ENCODE results near the gene GFAP.

GFAP gene

DNA sequence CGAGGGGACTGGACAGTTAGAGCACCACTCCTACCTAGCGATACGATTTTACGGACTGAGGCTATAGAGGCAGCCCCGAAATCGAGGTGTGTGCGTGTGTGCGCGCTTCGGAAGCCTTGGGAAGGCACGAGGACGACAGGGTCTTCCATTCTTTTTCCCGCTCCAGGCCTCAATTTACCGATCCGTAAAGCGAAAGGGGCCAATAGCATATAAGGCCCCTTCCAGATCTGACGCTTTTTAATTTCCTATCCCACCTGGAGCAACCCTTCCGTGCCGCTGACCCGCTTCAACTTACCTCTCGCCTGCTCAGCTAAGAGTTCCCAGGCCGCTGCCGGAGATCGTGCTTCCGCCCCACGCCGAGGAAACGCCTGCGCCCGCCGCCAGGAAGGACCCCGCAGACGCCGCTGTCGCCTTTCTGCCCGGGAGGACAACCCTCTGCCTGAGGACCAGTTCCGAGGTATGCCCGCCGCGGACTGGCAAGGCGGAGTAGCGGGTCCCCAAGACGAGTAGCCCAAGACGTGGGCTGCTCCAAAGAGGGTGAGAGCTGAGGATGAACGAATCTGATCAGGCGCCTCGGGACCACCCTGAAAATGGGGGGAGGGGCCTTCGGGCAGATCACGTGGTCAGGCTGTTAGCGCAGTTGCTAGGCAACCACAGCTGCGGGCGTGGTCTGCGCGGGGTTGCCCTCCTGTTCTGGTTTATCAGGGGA lies 16.1 kb downstream of the GFAP start, which contains the start of gene EFTUD2:
Gene EFTUD2 (minus strand): TSS at position 372 of the 709 bp plus-strand sequence. CDS start 4,924 bp downstream, outside the sequence.
- peak; percentile 94 for DNase-seq

DNA sequence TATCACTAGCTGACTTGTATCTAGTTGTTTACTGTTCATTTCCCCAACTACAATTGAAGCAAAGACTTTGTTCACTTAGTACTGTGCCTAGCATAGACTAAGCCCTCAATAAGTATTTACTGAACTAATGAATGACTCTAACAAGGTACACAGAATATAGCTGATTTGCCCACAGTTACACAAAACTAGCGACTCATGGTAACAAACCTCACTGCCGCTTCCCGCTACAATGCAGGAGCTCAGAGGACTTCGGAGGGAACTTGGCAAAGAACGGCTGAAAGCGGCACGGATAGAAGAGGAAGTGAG lies 16.6 kb downstream of the GFAP start:
- no peak for DNase-seq

GRCh38 chr17:44894642-44895041 lies 20.7 kb downstream of the GFAP start:
- DNase-seq: no peak

GRCh38 chr17:44892250-44892649 lies 23.1 kb downstream of the GFAP start:
- DNase-seq: no peak

DNA sequence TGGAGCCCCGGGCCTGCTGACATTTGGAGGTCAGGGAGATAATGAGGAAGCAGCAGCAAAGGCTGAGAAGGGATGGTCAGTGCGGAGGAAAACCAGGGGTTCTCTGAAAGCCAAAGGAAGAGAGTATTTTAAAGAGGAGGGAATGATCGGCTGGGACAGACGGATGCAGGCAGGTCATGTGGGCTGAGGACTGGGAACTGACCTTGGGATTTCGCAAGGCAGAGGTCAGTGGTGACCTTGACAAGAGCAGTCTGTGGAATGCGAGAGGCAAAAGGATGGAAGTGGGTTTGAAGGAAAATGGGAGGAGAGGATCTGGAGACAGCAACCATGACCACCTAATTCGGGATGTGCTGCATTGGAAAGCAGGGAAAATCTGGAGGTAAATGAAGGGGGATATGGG lies 26.3 kb downstream of the GFAP start:
- no peak for DNase-seq

DNA sequence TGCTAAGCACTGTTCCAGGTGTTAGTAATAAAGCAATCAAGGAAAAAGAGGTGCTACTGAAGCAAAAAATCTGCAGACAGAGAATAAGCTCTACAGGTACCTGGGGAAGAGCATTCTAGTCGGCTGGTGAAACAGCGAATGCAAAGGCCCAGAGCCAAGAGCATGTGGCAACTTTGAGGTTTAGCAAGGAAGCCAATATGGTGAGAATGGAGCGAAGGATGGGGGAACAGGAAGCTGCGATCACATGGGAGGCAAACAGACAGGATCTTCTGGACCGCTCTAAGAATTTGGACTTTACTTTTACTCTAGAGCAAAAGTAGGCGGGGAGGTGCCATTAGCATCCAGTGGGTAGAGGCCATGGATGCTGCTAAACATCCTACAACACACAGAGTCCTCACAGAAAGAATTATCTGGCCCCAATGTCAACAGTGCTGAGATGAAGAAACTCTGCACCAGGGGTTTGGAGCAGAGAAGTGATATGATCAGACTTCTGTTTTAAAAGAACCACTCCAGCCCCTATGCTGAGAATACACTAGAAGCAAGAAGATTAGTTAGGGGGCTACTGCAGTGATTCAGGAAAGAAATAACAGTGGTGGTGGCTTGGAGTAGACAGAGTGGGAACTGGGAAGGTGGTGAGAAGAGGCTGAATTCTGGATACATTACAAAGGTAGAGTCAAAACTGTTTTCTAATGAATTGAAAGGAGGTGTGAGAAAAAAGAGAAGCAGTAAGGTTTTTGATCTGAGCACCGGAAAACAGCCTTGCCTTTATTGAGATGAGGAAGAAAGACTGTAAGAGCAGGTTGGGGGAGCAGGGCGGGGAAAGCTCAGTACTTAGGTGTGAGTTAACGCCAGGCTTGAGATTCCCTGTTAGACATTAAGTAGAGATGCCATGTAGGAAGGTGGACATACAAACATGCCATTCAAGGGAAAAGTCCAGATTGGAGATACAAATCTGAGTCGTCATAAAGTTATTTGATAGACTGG lies 27.0 kb downstream of the GFAP start:
- DNase-seq: no peak

DNA sequence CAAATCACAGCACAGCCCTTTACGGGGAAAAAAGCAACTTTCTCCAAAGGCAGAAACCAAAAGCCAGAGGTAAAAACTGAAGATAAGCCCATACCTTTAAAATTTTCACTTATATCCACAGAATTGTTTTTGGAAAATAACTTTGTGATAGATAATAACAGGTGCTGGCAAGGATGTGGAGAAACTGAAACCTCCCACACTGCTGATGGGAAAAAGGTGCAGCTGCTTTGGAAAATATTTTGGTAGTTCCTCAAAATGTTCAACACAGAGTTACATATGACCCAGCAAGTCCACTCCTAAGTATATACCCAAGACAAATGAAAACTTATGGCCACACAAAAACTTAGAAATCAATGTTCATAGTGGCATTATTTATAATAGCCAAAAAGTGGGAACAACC lies 28.3 kb downstream of the GFAP start:
- no peak for DNase-seq

- DNase-seq: no peak
These were observed 30.4 kb downstream of the GFAP start for GRCh38 chr17:44884941-44885340.

GRCh38 chr17:44881145-44881544 lies 34.2 kb downstream of the GFAP start:
- no peak for DNase-seq

- DNase-seq: no peak
These were observed 35.2 kb downstream of the GFAP start for GRCh38 chr17:44880062-44880461.

GRCh38 chr17:44879376-44879775 lies 35.9 kb downstream of the GFAP start:
- DNase-seq: no peak

GRCh38 chr17:44878627-44879221 lies 36.6 kb downstream of the GFAP start:
- DNase-seq: no peak

DNA sequence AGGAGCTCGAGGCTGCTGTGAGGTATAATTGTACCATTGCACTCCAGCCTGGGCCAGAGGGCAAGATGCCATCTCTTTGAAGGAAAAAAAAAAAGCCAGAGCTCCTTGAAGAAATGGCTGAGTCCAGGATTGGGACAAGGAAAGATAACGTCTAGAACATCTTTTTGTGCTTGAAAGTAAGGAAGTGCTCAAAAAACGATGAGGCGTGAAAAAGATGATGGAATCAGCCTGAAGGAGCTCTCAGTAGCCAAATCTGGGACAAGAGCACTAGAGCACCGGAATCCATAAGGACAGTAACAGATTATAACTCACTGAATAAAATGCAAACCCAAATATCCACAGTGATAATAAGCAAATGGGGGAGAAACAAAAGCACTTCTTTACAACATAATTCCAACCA lies 38.2 kb downstream of the GFAP start:
- no peak for DNase-seq

GRCh38 chr17:44875761-44876160 lies 39.5 kb downstream of the GFAP start:
- DNase-seq: no peak

- DNase-seq: no peak
These were observed 43.0 kb downstream of the GFAP start for GRCh38 chr17:44872131-44872768.

DNA sequence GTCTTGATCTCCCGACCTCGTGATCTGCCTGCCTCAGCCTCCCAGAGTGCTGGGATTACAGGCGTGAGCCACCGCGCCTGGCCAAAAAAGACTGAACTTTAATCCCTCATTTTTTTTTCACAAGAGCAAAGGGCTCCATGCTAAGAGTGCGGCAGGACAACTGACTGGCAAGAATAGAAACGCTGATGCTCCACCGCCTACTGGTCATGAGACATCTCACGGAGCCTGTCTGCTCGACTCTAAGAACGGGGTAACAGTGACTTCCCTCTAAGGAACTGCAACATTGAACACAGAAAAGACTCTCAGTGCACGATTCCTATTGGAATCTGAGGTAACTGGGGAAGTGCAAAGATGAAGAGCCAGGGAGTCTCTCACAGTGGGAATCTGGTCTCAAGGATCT lies 43.7 kb downstream of the GFAP start:
- no peak for DNase-seq

GRCh38 chr17:44867841-44868240 lies 47.5 kb downstream of the GFAP start:
- no peak for DNase-seq

DNA sequence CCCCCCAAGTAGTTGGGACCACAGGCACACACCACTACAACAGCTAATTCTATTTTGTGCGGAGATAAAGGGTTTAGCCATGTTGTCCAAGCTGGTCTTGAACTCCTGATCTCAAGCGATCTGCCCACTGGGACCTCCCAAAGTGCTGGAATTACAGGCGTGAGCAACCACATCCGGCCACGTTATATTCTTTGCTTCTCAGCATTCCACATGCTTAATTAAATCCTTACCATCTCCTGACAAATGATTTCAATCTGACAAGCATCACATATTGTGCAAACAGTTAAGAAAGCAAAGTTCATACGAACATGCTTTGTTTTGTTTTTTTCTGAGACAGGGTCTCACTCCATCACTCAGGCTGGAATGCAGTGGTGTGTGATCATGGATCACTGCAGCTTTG lies 49.4 kb downstream of the GFAP start:
- no peak for DNase-seq

DNA sequence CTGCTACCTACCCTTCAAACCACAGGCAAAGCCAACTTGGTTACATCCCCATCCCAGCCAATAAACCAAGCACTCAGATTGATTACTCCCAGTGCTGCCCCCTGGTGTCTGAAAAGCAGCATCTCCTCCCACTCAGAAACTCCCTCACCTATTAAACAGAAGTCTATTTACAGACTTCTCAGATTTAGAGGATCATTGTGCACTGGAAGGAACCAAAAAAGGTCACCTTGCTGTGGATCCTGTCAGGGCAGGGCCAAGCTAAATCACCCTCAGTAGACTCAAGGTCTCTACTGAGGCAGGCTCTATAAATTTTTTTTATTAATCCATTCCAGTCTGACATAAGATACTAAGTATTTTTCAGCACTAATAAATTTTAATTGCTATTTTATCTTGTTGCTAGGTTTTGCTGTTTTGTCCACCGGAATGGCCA lies 50.1 kb downstream of the GFAP start:
- peak; percentile 63 for DNase-seq

DNA sequence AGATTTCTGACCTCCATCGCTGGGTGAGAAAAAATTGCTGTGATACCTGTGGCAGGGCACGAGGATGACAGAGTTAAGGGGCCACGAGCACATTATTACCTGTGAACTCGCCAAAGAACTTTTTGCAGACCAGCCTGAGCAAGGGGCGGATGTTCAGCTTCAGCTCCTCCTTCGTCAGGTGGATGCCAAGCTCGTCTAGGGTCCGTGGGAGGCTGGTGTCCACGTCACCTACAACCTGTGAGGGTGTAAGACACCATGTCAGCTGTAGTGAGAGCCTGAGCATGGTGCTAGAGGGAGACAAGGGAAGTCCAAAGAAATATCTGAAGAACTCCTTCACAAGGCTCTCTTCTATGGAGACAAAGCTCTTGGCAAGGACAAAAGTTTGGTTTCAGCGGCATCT lies 50.5 kb downstream of the GFAP start:
- no peak for DNase-seq

DNA sequence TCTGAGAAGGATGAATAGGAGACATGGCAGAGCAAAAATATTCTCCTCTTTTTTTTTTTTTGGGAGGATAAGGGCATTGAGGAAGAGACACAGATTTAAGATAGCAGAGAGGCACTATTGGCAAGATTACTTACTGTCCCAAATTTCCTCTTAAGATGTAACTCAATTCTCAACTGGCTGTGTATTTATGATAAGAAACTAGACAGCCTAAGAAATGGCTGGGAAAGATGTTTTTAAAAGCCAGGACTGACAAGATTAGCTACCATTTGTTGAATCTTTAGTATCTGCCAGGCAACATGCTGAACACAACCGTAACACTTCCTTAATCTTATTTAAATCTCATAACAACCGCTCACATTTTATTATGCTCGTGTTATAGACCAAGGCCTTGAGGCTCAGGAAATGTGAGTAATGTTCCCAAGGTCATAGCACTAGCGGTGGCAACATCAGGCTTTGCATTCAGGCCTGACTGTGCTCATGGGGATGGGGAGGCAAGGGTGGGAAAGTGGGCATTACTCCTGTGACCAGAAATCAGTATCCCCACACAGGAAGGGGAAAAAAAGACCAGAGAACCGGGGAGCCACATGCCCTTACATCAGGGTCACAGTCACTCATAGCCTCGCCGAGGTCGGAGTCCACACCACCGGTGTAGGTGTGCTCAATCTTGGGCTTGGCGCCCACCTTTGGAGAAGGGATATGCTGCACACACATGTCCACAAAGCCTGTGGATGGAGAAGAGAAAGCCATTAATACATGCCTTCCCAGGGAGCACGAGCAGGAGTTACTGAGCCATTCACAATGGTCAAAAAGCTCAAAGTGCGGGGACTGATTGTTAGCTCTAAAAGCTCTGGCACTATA lies 52.0 kb downstream of the GFAP start:
- no peak for DNase-seq

DNA sequence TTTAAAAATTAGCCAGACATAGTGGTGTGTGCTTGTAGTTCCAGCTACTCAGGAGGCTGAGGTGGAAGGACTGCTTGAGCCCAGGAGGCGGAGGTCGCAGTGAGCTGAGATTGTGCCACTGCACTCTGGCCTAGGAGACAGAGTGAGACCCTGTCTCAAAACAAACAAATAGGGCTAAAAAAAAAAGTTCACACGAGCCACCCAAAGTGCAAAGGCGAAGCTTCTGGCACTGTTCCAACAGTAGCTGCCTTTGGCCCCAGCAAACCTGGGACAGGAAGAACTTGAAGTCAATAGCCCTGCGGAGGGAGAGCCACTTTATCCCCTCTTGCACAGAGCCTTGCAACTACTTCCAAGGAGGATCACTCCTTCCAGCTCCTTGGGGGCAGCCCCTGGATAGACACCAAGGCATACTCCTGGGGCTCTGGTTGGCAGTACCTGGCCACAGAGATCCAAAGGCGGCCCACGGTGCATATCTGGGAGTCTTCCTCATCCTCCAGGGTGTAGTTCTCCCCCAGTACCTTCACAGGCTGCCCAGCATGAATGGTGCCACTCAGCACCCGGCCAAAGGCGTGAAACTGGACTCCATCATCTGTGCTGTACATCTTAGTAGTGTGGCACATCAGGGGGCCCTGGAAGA lies 52.9 kb downstream of the GFAP start:
- no peak for DNase-seq

Data from central memory CD4-positive, alpha-beta T cell (primary cell).